Ovary (tissue), 9 donors: ENCODE data around the gene CRIM1. TPM values are rescaled to one million over a fixed set of nuclear protein-coding genes. Genes with fewer than 3 reads are reported as not detected.

Source experiments
- DNase-seq, 5 donors: peaks; one replicate each; pipeline ENCODE4 v3.0.0-alpha.2; 2019 to 2020
- H3K27ac ChIP-seq, 2 donors: fragments of 200-600 bp; one replicate each; pipeline versions ENCODE4 v1.5.1 to v1.8.0; 2019 to 2022
- H3K27me3 ChIP-seq: fragments of 200-600 bp; one replicate; pipeline ENCODE4 v1.8.0; 2022
- H3K36me3 ChIP-seq: fragments of 200-600 bp; sonication (generic); one replicate; pipeline ENCODE4 v1.5.1; 2019
- H3K4me1 ChIP-seq: one replicate; pipeline ENCODE4 v1.8.1; 2013; ENCODE audit warnings: mild to moderate bottlenecking, moderate library complexity; ENCODE audit not compliant: insufficient read depth
- H3K4me3 ChIP-seq: fragments of 200-600 bp; sonication (generic); one replicate; pipeline ENCODE4 v1.5.1; 2017
- H3K9me3 ChIP-seq, 2 donors: fragments of 200-600 bp in 1 of 2; sonication (generic) in 1 of 2; one replicate each; pipeline versions ENCODE4 v1.5.1 to v1.8.1; 2013 to 2019; ENCODE audit warnings: mild to moderate bottlenecking in 1 of 2, moderate library complexity in 1 of 2
- EP300 ChIP-seq: sonication (generic); formaldehyde crosslinking; IDR thresholded peaks from one replicate; pipeline ENCODE4 v1.6.1; 2017; ENCODE audit warnings: antibody characterized with exemption
- POLR2A ChIP-seq: fragments of 450-650 bp; IDR thresholded peaks from one replicate; pipeline ENCODE4 v1.6.1; 2017; ENCODE audit warnings: antibody characterized with exemption, mild to moderate bottlenecking, moderate library complexity
- WGBS, 3 donors: extraction: QIAGEN DNeasy Blood & Tissue Kit in 1 of 3; methylation state at CpG; one replicate each; pipeline versions ENCODE4 v1.1.5 to v1.1.7; 2013 to 2017; 5-methylcytosine and 5-hydroxymethylcytosine counted together
- intact Hi-C, 4 donors: fragments of 100-400 bp; cut with DNase I; formaldehyde crosslinking; loops; one replicate each; pipeline versions ENCODE4 v1.11.0 to v1.15.1; 2022 to 2023
- polyA plus RNA-seq, 2 donors: library from polyadenylated mRNA; stranded (reverse); fragments of 200-250 nt in 1 of 2; fragments of 350-450 nt in 1 of 2; fragmentation: Illumina TruSeq in 1 of 2; extraction: RNeasy Lipid Tissue Mini Kit (QIAGEN cat#74804) in 1 of 2; gene quantifications; one replicate each; pipeline ENCODE4 v1.2.3, GENCODE V29; 2013 to 2014
- total RNA-seq, 7 donors: library from RNA; depleted of rRNA in 2 of 7; stranded (reverse); fragments of >200 nt in 2 of 7; fragmentation: NEBNext Ultra II Directional in 3 of 7; extraction: Animal tissue kit (Norgen Biotek cat#: 25700) in 3 of 7; gene quantifications; one replicate each; pipeline versions ENCODE4 v1.1.0 to v1.2.4, GENCODE V29; 2016 to 2023
- TF ChIP-seq, protein P1 (sequence below), 3 donors: fragments of 450-650 bp in 2 of 3; fragments of 200-600 bp in 1 of 3; IDR thresholded peaks; one replicate each; pipeline versions ENCODE4 v1.5.1 to v1.8.0; 2016 to 2022; ENCODE audit warnings: antibody characterized with exemption in 3 of 3, mild to moderate bottlenecking in 1 of 3
- donor health status: DM: no; HTN: no; CAD: no; lungs with moderate emphysema.
- donor health status: DM: no; HTN: no; CAD: no.
- donor health status: Bipolar disorder and iron deficiency.
- donor health status: DM: yes; HTN: yes; CAD: no.
- donor health status: DM: no; HTN: no; CAD: no.
- donor health status: DM: yes; HTN: yes; CAD: no.

CRIM1 gene
- total and polyA plus RNA-seq, 9 donors = 38.4 to 134 (median 65.0) TPM

GRCh38 chr2:36597532-36598377 is 242.2 kb downstream of the CRIM1 start, which contains the start of gene FEZ2:
FEZ2 (minus strand) TSS chr2:36598168; CDS start chr2:36598142, 26 bp downstream.
- TF ChIP-seq, protein P1, sequence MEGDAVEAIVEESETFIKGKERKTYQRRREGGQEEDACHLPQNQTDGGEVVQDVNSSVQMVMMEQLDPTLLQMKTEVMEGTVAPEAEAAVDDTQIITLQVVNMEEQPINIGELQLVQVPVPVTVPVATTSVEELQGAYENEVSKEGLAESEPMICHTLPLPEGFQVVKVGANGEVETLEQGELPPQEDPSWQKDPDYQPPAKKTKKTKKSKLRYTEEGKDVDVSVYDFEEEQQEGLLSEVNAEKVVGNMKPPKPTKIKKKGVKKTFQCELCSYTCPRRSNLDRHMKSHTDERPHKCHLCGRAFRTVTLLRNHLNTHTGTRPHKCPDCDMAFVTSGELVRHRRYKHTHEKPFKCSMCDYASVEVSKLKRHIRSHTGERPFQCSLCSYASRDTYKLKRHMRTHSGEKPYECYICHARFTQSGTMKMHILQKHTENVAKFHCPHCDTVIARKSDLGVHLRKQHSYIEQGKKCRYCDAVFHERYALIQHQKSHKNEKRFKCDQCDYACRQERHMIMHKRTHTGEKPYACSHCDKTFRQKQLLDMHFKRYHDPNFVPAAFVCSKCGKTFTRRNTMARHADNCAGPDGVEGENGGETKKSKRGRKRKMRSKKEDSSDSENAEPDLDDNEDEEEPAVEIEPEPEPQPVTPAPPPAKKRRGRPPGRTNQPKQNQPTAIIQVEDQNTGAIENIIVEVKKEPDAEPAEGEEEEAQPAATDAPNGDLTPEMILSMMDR (IDR thresholded peaks at IDR 0.05) = no peak
- TF ChIP-seq EP300 = no peak
- TF ChIP-seq POLR2A = no peak
- peak; percentile 67 to 84 (median 78) for DNase-seq
- peaks cover 14% of the 10 kb centered on the region for H3K4me1 ChIP-seq
- no peaks in the 10 kb centered on the region for H3K9me3 ChIP-seq
- no peaks in the 10 kb centered on the region for H3K27me3 ChIP-seq
- peak within 1 kb of the TSS; percentile 99 for H3K4me3 ChIP-seq
- WGBS, 3 donors = 0 to 1% (median 0%) methylated on average over 48 to 81 of the region's 81 CpGs
- intact Hi-C loops = loop anchor here in 1 of 4 donors (5.0 kb wide), 1 partner anchor 245 kb away; no protein-coding TSS in a partner anchor
- peak within 1 kb of the TSS; percentile 56 to 91 for H3K27ac ChIP-seq
- H3K36me3 ChIP-seq = no peaks in the 10 kb centered on the region

Other genes with a start within 250 kb of the CRIM1 start
- gene FEZ2, start 242.4 kb downstream of the CRIM1 start, total RNA-seq = 10 to 100 TPM; 34.3 to 49.4 (median 41.3) TPM
- gene FEZ2, start 242.4 kb downstream of the CRIM1 start, polyA plus RNA-seq = 10 to 100 TPM; 28.9 to 70.9 TPM